Stimulated activated CD8-positive, alpha-beta memory T cell treated with anti-CD3 and anti-CD28 coated beads, Interleukin-15, amount 100 ng/mL, for 1 hour (primary cell): ENCODE measurements around the gene ZBTB22.

Source experiments
- DNase-seq: peaks from one replicate; pipeline ENCODE4 v3.0.0-alpha.2; 2020; ENCODE audit warnings: low read depth

Gene ZBTB22

DNA sequence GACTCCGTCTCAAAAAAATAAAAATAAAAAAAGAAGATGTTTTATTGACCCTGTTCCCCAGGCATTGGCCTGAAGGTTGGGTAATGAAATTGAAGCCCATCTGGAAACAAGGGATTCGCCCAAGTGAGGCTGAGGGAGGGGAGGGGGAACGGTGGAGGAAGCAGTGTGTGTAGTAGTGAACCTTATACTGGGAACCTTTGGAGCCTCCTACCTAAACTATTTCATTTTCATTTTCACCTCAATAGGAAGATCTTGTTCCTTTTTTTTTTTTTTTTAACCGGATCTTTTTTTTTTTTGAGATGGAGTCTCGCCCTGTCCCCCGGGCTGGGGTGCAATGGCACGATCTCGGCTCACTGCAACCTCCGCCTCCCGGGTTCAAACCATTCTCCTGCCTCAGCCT lies 13.2 kb upstream of the ZBTB22 start:
- DNase-seq, result no peak

DNA sequence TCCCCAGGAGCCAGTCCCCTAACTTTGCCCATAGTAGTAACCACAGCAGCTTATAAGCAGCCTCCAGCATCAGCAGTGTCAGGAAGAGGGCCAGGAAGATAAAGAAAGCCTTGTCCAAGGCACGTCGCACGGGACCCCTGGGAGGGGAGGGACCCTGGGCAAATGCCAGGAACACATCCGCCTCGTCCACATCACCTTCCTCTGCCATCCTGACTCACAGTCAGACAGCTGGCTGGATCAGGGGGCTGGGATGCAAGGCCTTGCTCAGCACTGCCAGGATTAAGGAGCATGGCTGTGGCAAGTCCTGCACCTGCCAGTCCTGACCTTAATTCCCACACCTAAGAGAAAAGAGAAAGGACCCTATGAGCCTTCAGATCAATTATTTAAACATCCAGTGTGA lies 11.5 kb upstream of the ZBTB22 start:
- DNase-seq, result no peak

DNA sequence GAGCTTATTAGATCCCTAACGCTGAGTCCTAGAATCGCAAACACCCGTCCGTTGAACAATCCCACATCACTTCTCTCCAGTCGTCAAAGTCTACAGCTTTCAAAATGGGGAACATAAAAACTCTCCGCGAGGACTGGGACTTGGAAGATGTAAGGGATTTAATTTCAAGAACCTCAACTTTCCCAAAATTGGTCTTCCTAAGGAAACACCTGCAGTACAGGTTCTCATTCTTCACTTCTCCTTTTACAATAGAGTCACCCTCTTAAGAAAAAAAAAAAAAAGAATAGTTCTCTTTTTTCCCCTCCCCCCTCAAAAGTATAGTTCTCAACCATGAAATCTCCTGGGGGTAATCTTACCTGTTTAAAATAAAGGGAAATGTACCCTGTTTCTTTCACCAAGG lies 6.6 kb upstream of the ZBTB22 start:
- DNase-seq, result no peak

- no peak for DNase-seq
Observed at GRCh38 chr6:33323623-33323948, 6.0 kb upstream of the ZBTB22 start.

- no peak for DNase-seq
Observed at GRCh38 chr6:33321227-33321626, 3.7 kb upstream of the ZBTB22 start.

DNA sequence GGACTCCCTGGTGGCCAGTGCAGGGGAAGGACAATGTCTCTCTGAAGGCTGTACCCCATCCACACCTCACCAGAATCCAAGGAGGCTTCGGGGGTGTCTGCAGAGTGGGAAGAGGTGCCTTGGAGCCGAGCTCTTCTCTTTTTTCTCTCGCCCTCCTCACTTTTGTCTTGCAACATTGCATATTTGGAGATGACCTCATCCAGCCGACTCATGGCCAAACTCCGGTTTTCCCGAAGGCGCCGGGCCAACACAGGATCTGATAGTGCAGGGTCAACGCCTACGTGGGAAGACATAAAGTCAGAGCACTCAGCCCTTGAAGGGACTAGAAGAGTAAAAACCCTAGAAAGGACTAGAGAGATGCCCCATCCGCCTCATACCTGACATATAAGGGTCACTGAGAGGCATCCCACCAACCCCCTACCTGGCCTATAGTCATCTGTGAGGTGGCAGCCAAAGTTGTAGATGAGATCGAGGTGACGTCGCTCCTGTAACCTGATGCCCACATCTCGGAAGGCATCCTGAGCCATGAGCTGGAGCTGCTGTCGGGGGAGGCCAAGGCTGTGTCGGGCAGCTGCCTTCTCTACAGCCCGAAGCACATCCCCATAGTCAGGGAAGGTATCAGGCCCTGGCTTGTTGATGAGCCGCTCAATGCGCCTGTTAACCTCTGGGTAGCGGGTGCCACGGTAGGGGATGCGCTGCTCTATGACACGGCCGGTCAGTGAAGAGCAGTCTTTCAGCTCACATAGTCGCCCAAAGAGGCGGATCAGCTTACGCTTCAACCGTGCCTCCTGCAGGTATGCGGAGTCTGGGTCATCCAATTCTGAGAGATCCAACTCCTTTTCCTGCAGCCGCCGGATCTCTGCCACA lies 3.0 kb upstream of the ZBTB22 start:
- DNase-seq, result no peak

DNA sequence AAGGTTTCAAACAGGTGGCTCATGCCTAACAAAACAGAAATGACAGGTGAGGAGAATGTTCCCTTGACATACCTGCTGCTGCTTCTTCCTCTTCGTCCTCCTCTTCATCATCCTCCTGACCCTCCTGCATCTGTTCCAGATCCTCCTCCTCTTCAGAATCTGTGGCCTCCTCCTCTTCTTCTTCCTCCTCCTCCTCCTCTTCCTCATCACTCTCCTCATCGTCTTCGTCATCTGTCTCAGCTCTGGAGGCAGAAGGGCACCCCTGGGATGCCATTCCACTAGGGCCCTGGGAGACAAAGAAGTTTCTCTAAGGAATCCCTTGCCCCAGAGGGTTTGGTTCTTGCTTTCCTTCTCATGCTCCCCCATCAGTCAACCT lies 2.4 kb upstream of the ZBTB22 start:
- DNase-seq, result no peak

DNA sequence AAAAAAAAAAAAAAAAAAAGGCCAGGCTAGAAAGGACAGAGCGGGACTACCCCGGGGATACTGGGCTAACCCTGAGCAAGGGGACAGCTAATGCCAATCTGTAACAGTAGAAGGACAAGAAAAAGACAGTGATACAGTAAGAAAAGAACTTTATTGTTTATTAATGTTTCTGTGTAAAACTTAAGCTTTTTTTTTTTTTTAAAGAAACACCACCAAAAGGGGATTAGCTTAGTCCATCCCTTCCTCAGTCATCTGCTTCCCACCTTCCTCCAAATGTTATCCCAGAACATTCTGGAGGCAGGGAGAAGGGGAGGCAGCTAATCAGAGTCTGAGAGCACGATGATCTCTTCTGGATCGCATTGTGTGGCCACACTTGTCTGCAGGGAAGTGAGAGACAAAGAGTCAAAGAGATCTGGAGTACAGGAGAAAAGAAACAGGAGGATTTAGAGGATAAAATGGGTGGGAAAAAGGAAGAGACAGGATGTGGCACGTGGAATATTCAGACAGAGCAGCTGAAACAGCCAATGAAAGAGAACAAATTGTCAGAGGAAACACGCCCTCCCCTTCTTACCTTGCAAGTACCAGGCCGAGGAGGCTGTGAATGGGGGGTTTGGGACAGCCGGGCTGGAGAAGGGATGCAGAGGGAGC lies 1.0 kb upstream of the ZBTB22 start:
- no peak for DNase-seq

GRCh38 chr6:33317419-33317668 lies 200 bp downstream of the ZBTB22 start:
- DNase-seq, result peak; percentile 60

GRCh38 chr6:33316603-33317418 lies 733 bp downstream of the ZBTB22 start:
- no peak for DNase-seq

DNA sequence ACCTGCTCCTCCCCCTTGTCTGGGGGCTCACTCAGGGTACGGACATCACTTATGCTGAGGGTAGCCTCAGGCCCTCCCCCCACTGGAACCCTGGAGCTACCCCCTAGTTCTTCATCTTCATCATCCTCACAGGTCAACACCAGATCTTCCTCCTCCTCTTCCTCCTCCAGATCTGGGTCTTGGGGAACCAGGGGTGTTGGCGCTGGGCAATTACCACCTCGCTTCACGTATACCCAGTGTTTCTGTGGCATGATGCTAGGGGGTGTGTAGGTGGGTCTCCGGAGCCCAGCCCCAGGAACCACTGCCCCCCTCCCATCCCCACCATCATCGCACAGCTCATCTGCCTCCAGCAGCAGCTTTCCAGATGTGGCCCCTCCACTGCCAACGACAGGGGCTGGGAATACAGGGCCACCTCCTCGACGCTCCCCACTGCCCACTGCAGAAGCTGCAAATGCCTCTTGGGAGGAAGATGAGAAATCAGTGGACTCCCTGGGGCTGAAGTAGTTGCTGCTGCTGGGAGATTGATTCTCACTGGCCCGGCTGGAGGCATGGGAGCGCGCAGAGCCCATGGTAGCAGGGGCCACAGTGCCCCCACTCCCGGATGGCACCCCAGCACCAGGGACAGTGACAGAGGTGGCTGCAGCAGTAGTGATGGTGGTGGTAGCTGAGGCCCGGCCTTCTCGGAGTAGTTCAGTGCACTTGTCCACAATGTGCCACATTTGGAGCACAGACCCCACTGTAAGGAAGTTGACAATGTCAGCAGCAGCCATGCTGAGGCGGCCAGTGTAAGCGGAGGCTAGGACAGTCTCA lies 1.5 kb downstream of the ZBTB22 start:
- DNase-seq, result no peak

DNA sequence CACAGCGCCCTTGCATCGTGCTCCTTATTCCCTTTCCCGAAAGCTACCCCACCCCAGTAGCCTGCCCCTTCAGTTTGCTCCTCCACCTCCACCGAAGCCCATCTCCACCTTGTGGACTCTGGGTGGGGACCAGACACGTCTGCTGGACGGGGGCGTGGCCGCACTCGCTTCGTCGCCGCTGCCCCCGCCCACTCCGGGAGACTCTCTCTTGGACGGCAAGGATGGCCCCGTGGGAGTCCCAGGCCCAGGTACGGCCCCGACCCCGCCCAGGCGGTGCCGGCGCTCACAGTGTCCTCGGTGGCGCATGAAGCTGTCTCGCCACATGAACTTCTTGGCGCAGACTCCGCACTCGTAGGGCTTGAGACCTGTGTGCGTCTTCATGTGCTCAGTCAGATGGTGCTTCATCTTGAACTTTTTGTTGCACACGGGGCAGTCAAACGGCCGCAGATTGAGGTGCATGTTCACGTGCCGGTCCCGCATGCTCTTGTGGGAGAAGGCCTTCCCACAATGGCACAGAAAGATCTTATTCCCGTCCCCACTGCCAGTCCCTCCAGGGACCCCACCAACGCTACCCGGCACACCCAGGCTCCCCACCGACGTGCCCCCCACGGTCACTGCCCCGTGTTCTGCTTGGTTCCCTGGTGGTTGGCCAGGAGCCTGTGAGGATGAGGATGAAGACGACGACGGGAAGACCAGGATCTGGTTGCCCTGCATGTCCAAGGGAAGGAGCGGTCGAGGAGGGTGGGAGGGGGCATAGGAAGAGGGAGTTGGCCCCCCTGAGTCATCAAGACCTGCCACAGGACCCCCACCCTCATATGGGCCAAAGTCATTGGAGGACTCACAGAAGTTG lies 2.4 kb downstream of the ZBTB22 start:
- DNase-seq, result no peak

GRCh38 chr6:33314515-33314942 lies 3.0 kb downstream of the ZBTB22 start:
- DNase-seq, result peak; percentile 39

DNA sequence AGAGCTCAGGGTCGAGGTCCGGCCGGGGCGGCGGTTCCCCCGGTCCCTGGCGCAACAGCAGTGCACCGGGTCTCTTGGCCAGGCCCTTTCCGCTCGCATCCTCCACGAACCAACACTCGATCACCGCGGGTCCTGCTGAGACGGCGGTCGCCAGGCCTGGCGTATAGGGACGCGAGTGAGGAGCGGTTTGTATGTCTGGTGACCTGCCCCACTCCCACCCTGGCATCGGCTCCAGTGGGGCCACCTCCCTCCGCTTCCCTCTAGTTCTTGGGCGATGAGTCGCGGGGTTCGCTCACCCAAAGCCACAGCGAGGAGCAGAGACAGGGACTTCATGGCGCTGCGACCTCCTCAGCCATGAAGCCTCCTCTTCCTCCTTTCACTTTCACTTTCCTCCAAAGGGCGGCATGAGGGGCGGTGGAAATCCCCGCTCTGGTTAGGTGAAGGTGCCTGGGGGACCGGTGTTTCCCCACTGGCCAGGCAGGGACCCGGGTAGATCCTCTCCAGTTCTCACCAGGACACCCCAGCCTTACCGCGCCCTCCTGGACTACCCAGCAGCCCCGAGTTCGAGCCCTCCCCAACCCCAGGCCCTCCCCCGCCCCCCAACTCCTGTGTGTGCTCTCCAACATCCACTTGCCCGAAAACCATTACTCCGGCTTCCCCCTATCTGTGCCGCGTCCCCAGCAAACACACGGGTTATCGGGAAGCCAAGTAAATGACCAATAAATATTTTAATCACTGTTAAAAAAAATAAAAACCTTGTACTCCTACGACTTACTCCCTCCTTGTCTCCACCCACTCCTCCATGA lies 3.6 kb downstream of the ZBTB22 start, which contains the start of gene TAPBP:
TSS of gene TAPBP (minus strand) at position 370 of the 806 bp plus-strand sequence. CDS start at position 333, 37 bp downstream.
- DNase-seq, result peak; percentile 67

- DNase-seq, result no peak
Observed at GRCh38 chr6:33313105-33313708, 4.3 kb downstream of the ZBTB22 start.

DNA sequence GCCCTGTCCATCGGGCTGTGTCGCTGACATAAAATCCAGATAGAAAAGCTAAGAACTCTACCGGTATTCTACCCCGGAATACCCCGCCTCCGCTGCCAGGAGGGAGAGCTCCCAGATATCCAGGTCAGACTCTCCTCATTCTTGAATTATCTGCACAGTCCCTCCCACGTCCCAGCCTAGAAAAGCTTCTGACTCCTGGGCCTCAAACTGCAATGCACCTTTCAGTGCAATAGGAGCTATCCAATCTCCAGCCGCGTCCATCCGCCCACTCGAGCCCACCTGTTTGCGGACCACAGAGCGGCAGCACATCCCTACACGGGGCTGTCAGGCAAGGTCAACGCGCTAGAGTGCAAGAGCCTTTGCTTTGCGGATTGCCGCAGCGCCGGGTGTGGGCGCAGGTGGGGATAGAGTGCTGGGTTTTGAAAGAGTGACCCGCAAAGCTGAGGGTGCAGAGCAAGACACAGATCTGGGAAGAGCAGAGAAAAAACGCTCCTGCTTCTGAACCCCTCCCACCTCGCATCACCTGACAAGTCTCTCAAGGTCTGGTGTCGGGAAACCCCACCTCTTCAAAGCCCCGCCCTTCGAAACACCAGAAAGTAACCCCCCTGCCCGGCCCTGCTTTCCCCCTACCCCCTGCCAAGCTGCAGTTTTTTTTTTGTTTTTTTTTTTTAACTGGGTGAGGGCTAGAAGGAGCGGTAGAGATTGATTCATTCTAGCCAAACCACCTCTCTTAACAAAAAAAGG lies 5.0 kb downstream of the ZBTB22 start:
- DNase-seq, result peak; percentile 71

DNA sequence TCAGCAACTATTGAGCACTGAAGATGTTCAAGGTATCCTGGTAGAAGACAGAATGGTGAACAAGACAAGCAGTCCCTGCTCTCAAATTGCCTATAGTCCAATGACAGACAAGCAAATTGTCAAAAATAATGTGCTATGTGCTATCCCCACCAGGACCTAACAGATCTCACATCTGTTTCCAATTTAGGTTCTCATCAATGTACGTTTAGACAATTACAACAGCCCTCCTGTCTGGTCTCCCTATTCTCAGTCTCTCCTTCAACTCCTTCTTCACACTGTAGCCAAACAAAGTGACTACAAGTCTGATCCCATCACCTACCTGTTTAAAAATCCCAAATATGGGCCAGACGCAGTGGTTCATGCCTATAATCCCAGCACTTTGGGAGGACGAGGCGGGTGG lies 11.2 kb downstream of the ZBTB22 start:
- no peak for DNase-seq

DNA sequence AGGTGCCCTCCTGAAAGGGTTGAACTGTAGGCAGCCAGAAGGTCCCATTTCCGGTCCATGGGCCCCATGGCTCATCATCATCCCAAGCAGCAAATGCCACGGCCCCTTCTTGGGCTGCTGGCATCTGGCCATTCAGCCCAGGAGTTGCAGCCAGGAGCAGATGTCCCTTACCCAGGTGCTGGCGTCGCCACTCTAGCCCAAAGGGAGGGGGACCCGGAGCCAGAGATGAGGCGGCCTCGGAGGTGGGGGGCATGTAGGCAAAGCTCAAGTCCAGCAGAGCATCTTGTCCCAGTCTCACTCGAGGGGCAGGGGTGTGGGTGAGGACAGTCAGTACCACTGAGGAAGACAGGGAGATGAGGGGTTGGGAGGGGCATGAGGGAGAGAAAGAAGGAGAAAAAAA lies 12.5 kb downstream of the ZBTB22 start:
- no peak for DNase-seq

GRCh38 chr6:33304216-33304615 lies 13.3 kb downstream of the ZBTB22 start:
- DNase-seq, result no peak
